ENCODE measurements around the gene TANC1.

GRCh38 chr2:159124931-159125467, 156.6 kb downstream of the TANC1 start:
- TF ChIP-seq EZH2 (IDR thresholded peaks at IDR 0.05; ENCODE audit: insufficient read depth, poor library complexity, severe bottlenecking) (no peak), EZH2phosphoT487 (IDR thresholded peaks at IDR 0.05; ENCODE audit: insufficient read depth, low read depth) (no peak)

Data from GM23248 (cell line).